ENCODE measurements around the gene ATP2B3.
A peak's percentile ranks its signal among the peaks of the same experiment; 100 is the strongest.

Gene ATP2B3

DNA sequence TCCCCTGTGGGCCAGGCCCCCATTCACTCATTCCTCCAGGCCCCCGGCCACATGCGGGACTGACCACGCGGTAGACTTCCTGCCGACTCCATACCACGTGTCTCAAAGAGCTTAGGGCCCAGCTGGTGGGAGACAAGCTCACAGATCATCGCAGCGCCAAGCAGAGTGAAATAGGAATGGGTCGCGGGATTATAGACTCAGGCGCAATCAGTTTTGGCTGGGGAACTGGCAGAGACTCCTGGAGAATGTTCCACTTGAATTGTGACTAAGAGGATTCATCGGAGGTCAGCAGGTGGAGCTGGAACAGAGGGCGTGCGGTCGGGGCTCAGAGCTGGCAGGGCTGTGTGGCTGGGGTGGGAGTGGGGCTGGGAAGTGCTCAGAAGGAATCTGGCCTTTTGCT lies 15.6 kb downstream of the ATP2B3 start:
- TF ChIP-seq, protein P1, sequence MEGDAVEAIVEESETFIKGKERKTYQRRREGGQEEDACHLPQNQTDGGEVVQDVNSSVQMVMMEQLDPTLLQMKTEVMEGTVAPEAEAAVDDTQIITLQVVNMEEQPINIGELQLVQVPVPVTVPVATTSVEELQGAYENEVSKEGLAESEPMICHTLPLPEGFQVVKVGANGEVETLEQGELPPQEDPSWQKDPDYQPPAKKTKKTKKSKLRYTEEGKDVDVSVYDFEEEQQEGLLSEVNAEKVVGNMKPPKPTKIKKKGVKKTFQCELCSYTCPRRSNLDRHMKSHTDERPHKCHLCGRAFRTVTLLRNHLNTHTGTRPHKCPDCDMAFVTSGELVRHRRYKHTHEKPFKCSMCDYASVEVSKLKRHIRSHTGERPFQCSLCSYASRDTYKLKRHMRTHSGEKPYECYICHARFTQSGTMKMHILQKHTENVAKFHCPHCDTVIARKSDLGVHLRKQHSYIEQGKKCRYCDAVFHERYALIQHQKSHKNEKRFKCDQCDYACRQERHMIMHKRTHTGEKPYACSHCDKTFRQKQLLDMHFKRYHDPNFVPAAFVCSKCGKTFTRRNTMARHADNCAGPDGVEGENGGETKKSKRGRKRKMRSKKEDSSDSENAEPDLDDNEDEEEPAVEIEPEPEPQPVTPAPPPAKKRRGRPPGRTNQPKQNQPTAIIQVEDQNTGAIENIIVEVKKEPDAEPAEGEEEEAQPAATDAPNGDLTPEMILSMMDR (IDR thresholded peaks at IDR 0.05; ENCODE audit: insufficient read depth, missing control alignments), result no peak
- DNase-seq (ENCODE audit: insufficient read length, low spot score) (no peak), FAIRE-seq (no peak)

DNA sequence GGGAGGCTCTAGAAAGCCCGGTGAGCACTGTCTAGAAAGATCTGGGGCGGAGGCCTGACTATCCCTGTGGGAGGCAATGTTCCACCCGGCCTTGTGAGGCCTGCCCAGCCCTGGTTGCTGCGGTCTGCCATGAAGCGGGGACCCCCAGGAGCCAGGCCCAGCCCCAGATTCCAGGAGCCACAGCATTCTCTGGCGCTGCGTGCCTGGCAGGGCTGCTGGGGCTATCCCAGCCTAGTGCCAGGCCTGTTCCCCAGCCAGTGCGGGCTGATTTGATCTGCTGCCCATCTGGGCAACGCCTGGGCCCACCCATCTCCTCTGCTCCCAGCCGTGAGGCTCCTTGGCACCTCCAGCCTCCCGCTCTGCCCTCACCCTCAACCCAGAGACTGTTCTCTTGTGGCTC lies 19.6 kb downstream of the ATP2B3 start:
- TF ChIP-seq, protein P1 (IDR thresholded peaks at IDR 0.05; ENCODE audit: insufficient read depth, missing control alignments), result no peak
- DNase-seq (ENCODE audit: insufficient read length, low spot score) (no peak), FAIRE-seq (no peak)

DNA sequence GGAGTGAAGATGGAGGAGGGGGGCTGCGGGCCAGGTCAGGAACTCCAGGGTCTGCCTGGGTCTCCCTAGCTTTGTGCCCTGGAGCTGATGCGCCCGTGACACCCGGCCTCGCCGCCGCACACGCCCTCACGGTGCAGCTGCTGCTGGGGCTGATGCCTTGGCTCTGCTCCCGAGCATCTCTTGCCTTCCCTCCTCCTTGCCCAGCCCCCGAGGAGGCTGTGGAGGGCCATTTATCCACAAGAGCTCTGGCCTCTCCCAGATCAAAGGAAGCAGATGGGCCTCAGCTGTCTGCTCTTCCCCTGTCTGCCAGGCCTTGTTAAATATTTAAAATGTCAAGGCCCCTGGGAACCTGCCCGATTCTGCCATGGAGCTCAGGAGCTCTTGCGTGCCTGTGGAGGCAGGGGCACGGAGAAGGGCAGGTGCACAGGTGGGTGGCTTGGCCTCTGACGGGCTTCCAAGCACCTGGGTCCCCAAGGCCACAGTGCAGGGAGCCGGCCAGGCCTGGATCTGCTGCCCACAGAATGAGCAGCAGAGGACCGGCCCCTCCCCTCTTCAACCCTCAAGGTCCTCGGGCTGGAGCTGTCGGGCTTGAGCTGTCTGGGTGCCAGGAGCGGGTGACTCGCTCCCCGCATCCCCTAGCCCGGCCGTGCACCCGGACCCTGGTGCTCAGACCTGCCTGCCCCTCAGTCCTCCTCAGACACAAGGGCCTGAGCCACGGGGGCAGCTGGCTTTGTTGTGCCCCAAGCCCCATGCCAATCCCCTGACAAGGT lies 20.3 kb downstream of the ATP2B3 start:
- TF ChIP-seq, protein P1 (IDR thresholded peaks at IDR 0.05; ENCODE audit: insufficient read depth, missing control alignments), result no peak
- FAIRE-seq (no peak), DNase-seq (ENCODE audit: insufficient read length, low spot score) (no peak)

DNA sequence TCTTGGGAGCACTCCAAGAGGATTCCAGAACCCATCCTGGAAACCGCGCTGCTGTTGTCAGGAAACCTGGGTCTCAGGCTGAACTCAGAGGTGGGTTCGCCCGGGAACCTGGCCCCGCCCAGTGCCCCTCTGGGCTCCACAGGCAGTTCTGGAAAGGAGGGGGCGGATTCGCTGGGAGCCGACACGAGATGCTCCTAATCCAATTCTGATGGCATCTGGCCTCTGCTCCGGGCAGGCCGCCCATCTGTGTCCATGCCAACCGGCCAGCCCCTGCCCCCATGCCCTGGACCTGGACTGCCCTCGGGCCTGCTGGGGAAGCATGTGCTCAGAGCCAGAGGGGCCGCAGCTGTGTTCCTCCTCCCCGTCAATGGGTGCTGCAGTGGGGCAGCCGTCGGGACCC lies 21.0 kb downstream of the ATP2B3 start:
- TF ChIP-seq, protein P1 (IDR thresholded peaks at IDR 0.05; ENCODE audit: insufficient read depth, missing control alignments), result no peak
- DNase-seq (ENCODE audit: insufficient read length, low spot score) (no peak), FAIRE-seq (no peak)

DNA sequence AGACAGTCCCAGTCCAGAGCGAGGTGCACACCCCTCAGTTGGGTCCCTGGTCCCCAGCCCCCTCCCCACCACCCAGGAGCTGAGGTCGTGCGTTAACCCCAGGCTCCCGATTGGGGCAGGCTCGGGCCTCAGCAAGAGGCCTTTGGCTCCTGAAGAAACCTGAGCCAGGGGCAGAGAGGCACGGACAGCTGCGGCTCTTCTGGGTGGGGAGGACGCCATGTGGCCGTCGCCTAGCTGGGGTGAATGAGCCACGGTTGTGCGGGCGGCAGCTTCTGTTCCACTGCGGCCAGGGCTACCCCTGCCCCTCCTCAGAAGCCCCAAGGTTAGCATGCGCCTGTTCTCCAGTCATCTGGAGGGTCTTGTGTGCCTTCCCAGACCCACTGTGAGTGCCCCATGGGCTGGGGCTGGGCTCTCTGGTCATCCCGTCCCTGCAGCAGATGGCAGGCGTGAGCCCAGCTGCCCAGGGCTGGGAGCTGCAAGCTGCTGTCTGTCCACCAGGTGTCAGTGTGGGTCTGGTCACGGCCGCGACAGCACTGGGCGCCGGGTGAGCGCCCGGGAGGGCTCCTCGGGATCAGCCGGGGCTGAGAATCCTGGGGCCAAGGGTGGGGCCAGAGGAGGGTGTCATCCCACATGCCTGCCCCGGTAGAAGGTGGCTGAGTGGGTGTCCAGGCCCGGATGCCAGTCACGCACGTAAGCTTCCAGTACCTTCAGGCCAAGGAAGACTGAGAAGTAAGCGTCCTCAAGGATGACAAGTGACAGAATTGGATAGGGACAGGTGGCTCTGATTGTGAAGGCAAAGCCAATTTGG lies 21.9 kb downstream of the ATP2B3 start:
- DNase-seq (ENCODE audit: insufficient read length, low spot score) (peak; percentile 50), FAIRE-seq (no peak)
- TF ChIP-seq, protein P1 (IDR thresholded peaks at IDR 0.05; ENCODE audit: insufficient read depth, missing control alignments), result peak; percentile 51

DNA sequence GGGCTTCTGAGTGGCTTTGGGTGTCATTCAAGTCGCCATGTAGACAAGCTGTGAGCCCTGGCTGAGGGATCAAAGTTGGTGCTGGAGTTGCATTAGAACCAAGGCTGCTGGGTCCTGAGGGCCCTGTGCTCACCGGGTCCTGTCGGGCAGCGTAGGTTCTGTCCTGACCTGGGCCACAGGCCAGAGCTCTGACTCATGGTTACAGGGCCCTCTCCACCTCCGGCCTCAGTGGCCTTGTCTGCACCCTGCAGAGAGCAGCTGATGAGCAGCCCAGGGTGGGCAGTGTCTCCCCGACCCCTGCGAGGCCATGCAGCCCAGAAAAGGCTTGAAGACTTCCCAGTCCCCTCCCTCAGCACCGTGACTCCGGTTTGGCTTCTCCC lies 22.5 kb downstream of the ATP2B3 start:
- DNase-seq (ENCODE audit: insufficient read length, low spot score), result no peak
- TF ChIP-seq, protein P1 (IDR thresholded peaks at IDR 0.05; ENCODE audit: insufficient read depth, missing control alignments), result no peak
- no peak for FAIRE-seq

DNA sequence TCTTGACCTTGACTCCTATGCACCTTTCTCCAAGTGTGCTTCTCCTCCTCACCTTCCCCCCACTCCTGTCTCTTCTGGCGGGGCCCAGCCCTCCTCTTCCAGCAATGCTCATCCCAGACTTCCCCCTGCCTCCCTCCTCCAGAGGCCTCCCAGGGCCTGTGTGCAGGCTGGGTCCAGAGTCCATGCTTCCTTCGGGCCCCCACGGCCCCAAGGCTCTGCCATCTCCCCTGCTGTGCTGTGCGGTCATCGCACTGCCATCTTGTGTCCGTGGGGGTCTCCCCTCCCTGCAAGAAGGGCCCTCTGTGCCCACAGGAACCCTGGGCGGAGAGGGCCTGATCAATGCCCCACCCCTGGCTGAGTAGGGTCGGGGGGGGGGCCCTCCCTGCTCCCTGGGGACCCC lies 27.3 kb downstream of the ATP2B3 start:
- FAIRE-seq, result no peak
- no peak for DNase-seq (ENCODE audit: insufficient read length, low spot score)
- TF ChIP-seq, protein P1 (IDR thresholded peaks at IDR 0.05; ENCODE audit: insufficient read depth, missing control alignments), result no peak

Data from D721Med (cell line).